H1 (cell line): Measurements from ENCODE around the gene COL9A2. TPM values are rescaled to one million over a fixed set of nuclear protein-coding genes. Genes with fewer than 3 reads are reported as not detected.

Experiments used
- CEBPB ChIP-seq: IDR thresholded peaks from 2 replicates; pipeline ENCODE4 v1.6.1; 2012; ENCODE audit warnings: low read depth, low read length
- CHD7 ChIP-seq: fragments of 300-600 bp; sonication (generic); IDR thresholded peaks from 2 replicates; pipeline ENCODE4 v1.7.1; 2012; ENCODE audit warnings: low read length, moderate library complexity, mild to moderate bottlenecking, inconsistent platforms; ENCODE audit not compliant: insufficient replicate concordance
- EGR1 ChIP-seq: IDR thresholded peaks from 2 replicates; pipeline ENCODE4 v1.6.1; 2011; ENCODE audit warnings: low read depth, low read length, borderline replicate concordance
- EZH2 ChIP-seq: fragments of 200-600 bp; sonication (generic); IDR thresholded peaks from 2 replicates; pipeline ENCODE4 v1.7.1; 2012; ENCODE audit warnings: low read depth, mild to moderate bottlenecking, moderate library complexity, low read length, inconsistent platforms; ENCODE audit not compliant: severe bottlenecking
- GABPA ChIP-seq: IDR thresholded peaks from 2 replicates; pipeline ENCODE4 v1.6.1; 2011; ENCODE audit warnings: mild to moderate bottlenecking, low read length, moderate library complexity, borderline replicate concordance; ENCODE audit not compliant: insufficient read depth
- JUN ChIP-seq: IDR thresholded peaks from 2 replicates; pipeline ENCODE4 v1.6.1; 2011; ENCODE audit warnings: low read depth, mild to moderate bottlenecking, improper control_type of control experiment, low read length
- KDM5A ChIP-seq: fragments of 200-600 bp; IDR thresholded peaks from 2 replicates; pipeline ENCODE4 v1.7.1; 2012; ENCODE audit warnings: mild to moderate bottlenecking, low read length, inconsistent platforms, mixed read lengths
- POU5F1 ChIP-seq: IDR thresholded peaks from 2 replicates; pipeline ENCODE4 v1.6.1; 2011; ENCODE audit warnings: low read depth, mild to moderate bottlenecking, low read length, moderate library complexity
- RFX5 ChIP-seq: IDR thresholded peaks from 2 replicates; pipeline ENCODE4 v1.6.1; 2011; ENCODE audit warnings: low read depth, low read length, improper control_type of control experiment, borderline replicate concordance
- SAP30 ChIP-seq: fragments of 300-600 bp; sonication (generic); IDR thresholded peaks from 2 replicates; pipeline ENCODE4 v1.7.1; 2012; ENCODE audit warnings: low read length, moderate library complexity, mild to moderate bottlenecking, inconsistent platforms; ENCODE audit not compliant: insufficient read depth, insufficient replicate concordance
- polyA plus RNA-seq, 7 experiments: library from polyadenylated mRNA; depleted of rRNA in 3 of 7; stranded (reverse) in 5 of 7; unstranded in 2 of 7; fragments of >200 nt in 5 of 7; fragments of 200-250 nt in 2 of 7; gene quantifications; 1 replicate in 5 of 7; 2 replicates in 1 of 7; 4 replicates in 1 of 7; pipeline versions ENCODE4 v1.2.1 to v1.2.3, GENCODE V29; 2011 to 2013; ENCODE audit warnings: missing spikeins in 2 of 7, mixed read lengths in 2 of 7
- total RNA-seq: library from RNA; stranded (reverse); fragmentation: NEBNext Ultra II Directional; extraction: Animal tissue kit (Norgen Biotek cat#: 25700); gene quantifications from 2 replicates; pipeline ENCODE4 v1.2.1, GENCODE V29; 2021

Gene COL9A2
- total and polyA plus RNA-seq, 2 of the 8 experiments (the other 6 are each of a cell fraction or from before 2014, with no cell fraction given): 3.2 to 3.3 TPM

DNA sequence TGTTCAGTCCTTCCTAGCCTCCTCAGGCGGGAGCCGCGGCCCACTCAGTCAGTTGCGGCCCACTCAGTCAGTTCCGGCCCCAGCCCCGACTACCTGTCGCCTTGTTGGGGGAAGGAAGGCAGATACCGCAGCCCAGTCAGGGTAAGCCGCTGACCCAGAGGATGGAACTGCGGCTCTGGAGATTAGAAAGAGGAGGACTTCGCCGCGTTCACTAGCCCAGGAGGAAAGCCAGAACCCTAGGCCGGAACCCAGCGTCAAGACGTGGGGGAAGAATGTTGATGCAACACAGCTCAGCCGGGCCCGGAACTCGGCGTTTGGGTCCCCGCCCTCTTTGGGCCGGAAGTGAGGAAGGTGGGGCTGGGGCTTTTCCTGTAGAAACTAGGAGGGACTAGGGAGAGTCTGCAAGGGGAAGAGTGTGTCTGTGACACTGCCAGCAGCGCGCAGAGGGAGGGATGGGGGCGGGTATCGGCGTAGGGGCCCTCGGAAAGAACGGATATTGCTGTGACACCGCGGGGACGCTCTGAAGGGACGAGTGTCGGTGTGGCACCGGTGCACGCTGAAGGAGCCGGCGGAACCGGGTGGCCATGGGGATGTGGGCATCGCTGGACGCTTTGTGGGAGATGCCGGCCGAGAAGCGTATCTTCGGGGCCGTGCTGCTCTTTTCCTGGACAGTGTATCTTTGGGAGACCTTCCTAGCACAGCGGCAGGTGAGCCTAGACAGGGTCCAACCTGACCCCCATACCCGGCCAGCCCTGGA lies 59.2 kb downstream of the COL9A2 start, which contains the start of gene ZMPSTE24 (continued):
- TF ChIP-seq CHD7 (no peak), EGR1 (peak; percentile 32; the same call in 1 of the 2 replicates), POU5F1 (no peak), GABPA (peak; percentile 95), CEBPB (peak; percentile 59), JUN (no peak), KDM5A (peak; percentile 82), EZH2 (no peak), RFX5 (no peak), SAP30 (no peak)
